GM21526 (cell line): ENCODE measurements around the gene OLA1.
"Not testable (repeated sequence)": the region's sequence is repeated elsewhere in the genome, so short reads cannot be mapped to it uniquely, and the experiment has no call there.

Experiments
- ATAC-seq: cut with Tn5 transposase; IDR thresholded peaks from one replicate; pipeline ENCODE4 v1.9.1; 2021; ENCODE audit warnings: moderate library complexity; ENCODE audit not compliant: unreplicated experiment, low FRiP score

The OLA1 gene

DNA sequence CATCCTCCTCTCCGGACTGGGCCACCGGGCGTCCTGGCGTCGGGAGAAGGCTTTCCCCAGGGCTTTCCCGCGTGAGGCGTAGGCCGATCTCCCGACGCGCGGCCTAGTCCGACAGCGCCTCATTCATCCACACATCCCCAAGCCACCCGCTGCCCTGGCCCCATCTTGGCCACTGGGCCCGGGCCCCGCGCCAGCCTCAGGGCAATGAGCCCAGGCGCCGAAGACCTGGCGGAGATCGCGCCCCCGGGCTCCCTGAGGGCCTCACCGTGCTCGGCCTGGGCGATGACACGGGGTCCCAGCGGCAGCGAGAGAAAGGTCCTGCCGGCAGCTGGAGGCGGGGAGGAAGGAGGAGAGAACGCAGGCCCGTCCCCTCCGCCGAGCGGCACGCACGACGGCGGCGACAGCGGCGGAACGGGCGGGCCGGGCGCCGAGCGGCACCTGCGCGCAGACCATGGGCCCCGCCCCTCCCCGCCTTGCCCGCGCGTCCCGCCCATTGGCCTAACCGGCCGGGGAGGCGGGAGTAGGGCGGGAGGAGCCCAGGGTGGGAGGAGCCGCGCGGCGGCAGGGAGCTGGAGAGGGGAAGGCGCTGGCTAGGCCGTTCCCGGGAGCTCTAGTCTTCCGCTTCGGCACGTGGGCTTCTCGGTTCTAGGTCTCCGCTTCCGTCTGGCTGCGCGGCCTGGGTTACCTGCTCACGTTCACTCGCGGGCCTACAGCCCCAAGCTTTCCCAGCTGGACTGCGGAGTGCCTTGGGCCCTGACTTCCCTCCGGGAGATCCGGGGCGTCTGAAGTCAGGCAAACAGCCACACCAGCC, at the start of gene OLA1:
OLA1 (minus strand) TSS at position 346 of the 811 bp plus-strand sequence. CDS start 1,717 bp downstream, outside the sequence.
- peak; percentile 94 for ATAC-seq

DNA sequence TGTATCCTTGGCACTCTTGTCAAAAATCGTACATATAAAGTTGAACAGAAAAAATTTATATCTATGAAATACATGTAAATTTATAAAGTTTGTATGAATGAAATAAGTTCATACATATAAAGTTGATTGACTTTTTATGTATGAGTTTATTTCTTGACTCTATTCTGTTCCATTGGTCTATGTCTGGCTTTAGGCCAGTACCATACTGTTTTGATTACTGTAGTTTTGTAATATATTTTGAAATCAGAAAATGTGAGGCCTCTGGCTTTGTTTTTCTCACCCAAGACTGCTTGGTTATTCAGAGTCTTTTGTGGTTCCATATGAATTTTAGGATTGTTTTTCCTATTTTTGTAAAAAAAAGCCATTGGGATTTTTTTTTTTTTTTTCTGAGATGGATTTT, 44.6 kb upstream of the OLA1 start:
- no peak for ATAC-seq

DNA sequence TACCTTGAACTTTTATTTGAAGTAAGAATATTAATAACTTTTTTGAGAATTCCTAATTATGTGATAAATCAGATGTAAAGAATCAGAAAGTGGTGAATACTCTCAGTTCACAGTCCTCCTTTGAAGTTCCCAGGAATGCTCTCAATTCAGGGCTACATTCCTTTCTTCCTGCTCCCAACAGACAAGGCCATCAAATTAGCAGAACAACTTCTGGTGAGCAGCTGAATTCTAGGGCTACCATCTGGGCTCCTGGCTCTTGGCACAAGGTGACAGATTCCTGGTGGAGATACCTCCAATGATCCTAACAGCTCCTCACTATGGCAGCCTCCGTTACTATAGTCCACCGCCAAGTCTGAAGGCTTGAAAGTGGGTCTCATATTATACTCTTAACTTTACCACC, 37.8 kb upstream of the OLA1 start:
- no peak for ATAC-seq

DNA sequence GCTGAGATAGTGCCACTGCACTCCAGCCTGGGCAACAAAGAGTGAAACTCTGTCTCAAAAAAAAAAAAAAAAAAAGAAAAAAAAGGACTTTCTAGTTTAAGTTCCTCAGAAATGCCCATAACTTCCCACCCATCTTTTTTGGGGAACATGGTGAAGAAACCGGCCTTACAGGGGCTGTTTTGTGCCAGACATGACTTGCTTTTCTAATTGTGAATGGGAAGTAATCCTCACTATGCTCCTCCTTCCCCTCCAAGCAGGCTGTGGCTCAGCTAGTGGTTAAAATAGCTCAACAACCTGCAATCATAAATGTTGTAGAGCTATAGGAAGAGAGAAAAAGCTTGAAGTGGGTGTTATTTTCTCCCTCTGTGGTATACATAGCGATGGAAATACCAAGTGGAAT, 34.1 kb upstream of the OLA1 start:
- no peak for ATAC-seq

DNA sequence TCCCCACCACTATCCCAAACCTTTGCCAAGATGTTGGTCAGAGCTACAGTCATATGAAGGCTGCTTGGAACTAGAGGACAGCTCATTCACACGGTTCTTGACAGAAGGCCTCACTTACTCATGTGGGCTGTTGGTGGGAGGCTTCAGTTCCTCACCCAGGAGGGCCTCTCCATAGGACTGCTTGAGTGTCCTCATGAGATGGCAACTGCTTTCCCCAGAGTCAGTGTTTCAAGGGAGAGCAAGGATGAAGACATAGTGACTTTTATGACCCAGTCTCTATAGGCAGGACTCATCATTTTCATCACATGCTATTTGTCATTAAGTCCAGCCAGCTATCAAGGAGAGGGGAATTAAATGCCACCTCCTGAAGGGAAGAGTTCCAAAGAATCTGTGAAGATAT, 33.4 kb upstream of the OLA1 start:
- ATAC-seq: no peak

GRCh38 chr2:174280596-174280995, 32.3 kb upstream of the OLA1 start:
- ATAC-seq: no peak

- ATAC-seq: not testable (repeated sequence)
These were observed 21.9 kb upstream of the OLA1 start for GRCh38 chr2:174270263-174270662.

- no peak for ATAC-seq
These were observed 18.0 kb upstream of the OLA1 start for GRCh38 chr2:174266288-174266687.

- ATAC-seq: no peak
These were observed 15.7 kb upstream of the OLA1 start for GRCh38 chr2:174263997-174264396.

DNA sequence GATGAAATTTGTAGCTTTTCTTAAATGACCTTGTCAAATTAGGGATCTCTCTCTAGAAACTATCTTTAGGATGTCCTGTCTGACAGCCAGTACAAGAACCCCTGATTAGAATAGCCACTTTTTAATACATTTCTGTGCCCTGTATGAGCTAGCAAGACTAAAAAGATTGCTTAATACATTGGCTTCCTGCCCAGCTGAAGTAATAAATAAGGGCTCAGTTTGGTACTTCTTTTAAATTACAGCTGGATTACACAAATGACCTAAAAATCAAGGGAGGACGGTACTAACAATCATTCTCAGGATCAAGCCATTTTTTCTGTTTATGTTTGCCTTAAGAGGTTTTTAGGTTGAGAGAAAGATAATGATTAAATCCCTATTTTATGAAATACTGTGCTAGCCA, 11.6 kb upstream of the OLA1 start:
- ATAC-seq: no peak

GRCh38 chr2:174254267-174254666, 5.9 kb upstream of the OLA1 start:
- ATAC-seq: no peak

DNA sequence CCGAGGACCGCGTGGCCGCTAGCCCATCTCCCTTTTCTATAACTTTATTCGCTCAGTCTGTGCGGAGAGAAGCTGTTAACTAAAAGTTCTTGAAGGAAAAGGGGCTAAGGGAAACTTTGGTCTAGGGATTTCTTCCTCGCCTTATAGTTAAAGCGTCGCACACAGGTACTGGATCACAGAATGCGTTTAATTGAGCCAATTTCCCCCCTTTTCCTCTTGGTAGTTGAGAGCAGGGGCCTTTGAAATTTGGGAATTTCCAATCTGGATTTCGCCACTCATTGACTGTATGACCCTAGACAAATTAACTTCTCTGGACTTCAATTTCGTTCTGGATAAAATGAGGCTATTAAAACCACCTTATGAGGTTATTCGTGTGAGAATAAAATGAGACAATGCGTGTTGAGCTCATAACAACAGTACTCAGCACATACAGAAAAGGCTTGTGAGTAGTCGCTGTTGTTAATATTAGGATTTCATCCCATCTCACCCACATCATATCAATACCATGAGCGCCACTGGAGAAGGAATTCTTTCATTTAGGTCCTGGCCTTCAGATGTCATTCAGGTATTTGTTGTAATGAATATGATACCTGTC, 763 bp upstream of the OLA1 start:
- ATAC-seq: no peak

GRCh38 chr2:174247474-174248186, 702 bp downstream of the OLA1 start:
- peak; percentile 14 for ATAC-seq

GRCh38 chr2:174246944-174247381, 1.4 kb downstream of the OLA1 start:
- no peak for ATAC-seq

GRCh38 chr2:174245628-174246027, 2.7 kb downstream of the OLA1 start:
- ATAC-seq: not testable (repeated sequence)

GRCh38 chr2:174245065-174245464, 3.3 kb downstream of the OLA1 start:
- ATAC-seq: no peak

GRCh38 chr2:174243812-174244211, 4.5 kb downstream of the OLA1 start:
- no peak for ATAC-seq

DNA sequence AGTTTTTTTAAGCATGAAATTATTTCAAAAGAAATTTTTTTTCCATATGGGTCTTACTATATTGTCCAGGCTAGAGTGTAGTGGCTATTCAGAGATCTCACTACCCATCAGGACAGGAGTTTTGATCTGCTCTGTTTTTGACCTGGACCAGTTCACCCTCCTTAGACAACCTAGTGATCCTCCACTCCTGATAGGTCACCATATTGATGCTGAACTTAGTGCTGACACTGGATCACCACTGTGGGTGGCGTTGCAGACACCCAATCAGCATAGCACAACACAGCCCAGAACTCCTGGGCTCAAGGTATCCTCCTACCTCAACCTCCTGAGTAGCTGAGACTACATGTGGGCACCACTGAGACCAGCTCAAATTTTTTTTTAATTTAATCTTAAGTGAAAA, 8.2 kb downstream of the OLA1 start:
- no peak for ATAC-seq

GRCh38 chr2:174236429-174236828, 11.9 kb downstream of the OLA1 start:
- ATAC-seq: no peak

DNA sequence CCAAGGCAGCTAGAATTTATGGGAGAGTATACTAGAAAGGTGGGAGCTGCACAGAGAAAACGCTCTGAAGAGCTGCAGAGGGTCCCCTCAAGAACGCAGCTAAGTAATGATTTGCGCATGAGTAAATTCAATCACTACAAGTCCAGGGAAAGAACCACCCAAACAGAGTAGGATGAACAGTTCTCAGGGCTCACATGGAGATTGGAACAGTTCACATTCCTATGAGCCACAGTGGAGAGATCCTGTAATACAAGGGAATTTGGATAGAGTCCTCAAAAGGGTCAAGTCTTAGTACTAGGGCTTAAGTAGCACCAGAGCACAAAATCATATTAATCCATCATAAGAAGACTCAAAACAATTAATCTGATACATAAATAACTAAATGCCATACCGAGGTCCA, 12.7 kb downstream of the OLA1 start:
- ATAC-seq: no peak

DNA sequence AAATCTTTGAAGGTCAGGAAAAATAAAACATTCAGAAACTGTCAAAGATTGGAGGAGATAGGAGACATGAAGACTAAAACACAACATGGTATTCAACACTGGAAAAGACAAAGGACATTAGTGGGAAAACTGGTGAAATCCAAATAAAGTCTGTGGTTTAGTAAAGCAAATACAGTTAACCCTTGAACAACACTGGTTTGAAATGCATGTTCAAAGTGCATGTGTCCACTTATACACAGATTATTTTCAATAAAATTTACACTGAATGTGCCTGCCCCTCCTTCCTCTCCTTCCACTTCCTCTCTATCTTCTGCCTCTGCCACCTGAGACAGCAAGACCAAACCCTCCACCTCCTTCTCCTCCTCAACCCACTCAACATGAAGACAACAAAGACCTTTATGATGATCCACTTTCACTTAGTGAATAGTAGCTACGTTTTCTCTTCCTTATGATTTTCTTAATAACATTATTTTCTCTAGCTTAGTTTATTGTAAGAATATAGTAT, 14.5 kb downstream of the OLA1 start:
- no peak for ATAC-seq
